GM19455 (cell line): ENCODE measurements around the gene SLCO3A1.

Experiments used
- ATAC-seq: cut with Tn5 transposase; IDR thresholded peaks from one replicate; pipeline ENCODE4 v1.9.1; 2021; ENCODE audit not compliant: unreplicated experiment

The SLCO3A1 gene

GRCh38 chr15:91936927-91937326, 83.4 kb downstream of the SLCO3A1 start:
- ATAC-seq, result no peak

GRCh38 chr15:91938136-91938535, 84.6 kb downstream of the SLCO3A1 start:
- ATAC-seq, result no peak

- no peak for ATAC-seq
Observed at GRCh38 chr15:91939403-91939831, 85.9 kb downstream of the SLCO3A1 start.

- no peak for ATAC-seq
Observed at GRCh38 chr15:91940496-91941381, 87.2 kb downstream of the SLCO3A1 start.

- no peak for ATAC-seq
Observed at GRCh38 chr15:91941871-91942658, 88.6 kb downstream of the SLCO3A1 start.

- ATAC-seq, result no peak
Observed at GRCh38 chr15:91942720-91943394, 89.3 kb downstream of the SLCO3A1 start.

GRCh38 chr15:91944331-91944730, 90.8 kb downstream of the SLCO3A1 start:
- ATAC-seq, result no peak

GRCh38 chr15:91945385-91945784, 91.9 kb downstream of the SLCO3A1 start:
- no peak for ATAC-seq

GRCh38 chr15:91946075-91946474, 92.6 kb downstream of the SLCO3A1 start:
- ATAC-seq, result no peak

- ATAC-seq, result no peak
Observed at GRCh38 chr15:91946581-91947292, 93.2 kb downstream of the SLCO3A1 start.

- no peak for ATAC-seq
Observed at GRCh38 chr15:91947293-91947679, 93.8 kb downstream of the SLCO3A1 start.

- ATAC-seq, result no peak
Observed at GRCh38 chr15:91947683-91948608, 94.4 kb downstream of the SLCO3A1 start.

- ATAC-seq, result no peak
Observed at GRCh38 chr15:91949361-91949760, 95.9 kb downstream of the SLCO3A1 start.

GRCh38 chr15:91950054-91950453, 96.5 kb downstream of the SLCO3A1 start:
- ATAC-seq, result no peak

- ATAC-seq, result no peak
Observed at GRCh38 chr15:91950631-91951329, 97.3 kb downstream of the SLCO3A1 start.

- ATAC-seq, result no peak
Observed at GRCh38 chr15:91952216-91952615, 98.7 kb downstream of the SLCO3A1 start.

- no peak for ATAC-seq
Observed at GRCh38 chr15:91953432-91953831, 99.9 kb downstream of the SLCO3A1 start.

- ATAC-seq, result no peak
Observed at GRCh38 chr15:91954292-91954691, 100.8 kb downstream of the SLCO3A1 start.
